Activated CD4-positive, alpha-beta T cell treated with anti-CD3 and anti-CD28 coated beads, Interleukin-2, amount 10 ng/mL, durations not matched to agents 7 days and 5 days (primary cell): ENCODE measurements around the gene PAQR8. TPM values are rescaled to one million over a fixed set of nuclear protein-coding genes. Genes with fewer than 3 reads are reported as not detected.
"Not testable (repeated sequence)": the region's sequence is repeated elsewhere in the genome, so short reads cannot be mapped to it uniquely, and the experiment has no call there.

Experiments used
- CTCF ChIA-PET: fragments of 350-600 bp; sonication (Branson Sonifier 250); formaldehyde crosslinking; loops from one replicate; lab custom pipeline; 2021; ENCODE audit warnings: antibody characterized with exemption; lab: Charles Lee
- POLR2A ChIA-PET: fragments of 350-600 bp; sonication (Branson Sonifier 250); formaldehyde crosslinking; loops from one replicate; lab custom pipeline; 2021; ENCODE audit warnings: antibody characterized with exemption; lab: Charles Lee
- DNase-seq: peaks from one replicate; pipeline ENCODE4 v3.0.0-alpha.2; 2020
- H3K27ac Mint-ChIP-seq: one replicate; pipeline ENCODE4 v1.8.0; 2021; ENCODE audit warnings: mild to moderate bottlenecking, moderate library complexity, mixed read lengths
- H3K27me3 Mint-ChIP-seq: one replicate; pipeline ENCODE4 v1.8.0; 2021; ENCODE audit warnings: mixed read lengths
- H3K36me3 Mint-ChIP-seq: one replicate; pipeline ENCODE4 v1.8.0; 2021; ENCODE audit warnings: low read depth, mixed read lengths
- H3K4me1 Mint-ChIP-seq: one replicate; pipeline ENCODE4 v1.8.0; 2021; ENCODE audit warnings: mixed read lengths
- H3K4me3 Mint-ChIP-seq: one replicate; pipeline ENCODE4 v1.8.0; 2021; ENCODE audit warnings: mild to moderate bottlenecking, moderate library complexity, mixed read lengths
- H3K9me3 Mint-ChIP-seq: one replicate; pipeline ENCODE4 v1.8.0; 2021; ENCODE audit warnings: mixed read lengths
- total RNA-seq, 2 experiments: library from RNA; stranded (reverse); gene quantifications; one replicate each; pipeline ENCODE4 v1.2.3, GENCODE V29; 2021

The PAQR8 gene
- total RNA-seq, 2 experiments from 2014 or later, result 21.2 to 22.8 TPM

DNA sequence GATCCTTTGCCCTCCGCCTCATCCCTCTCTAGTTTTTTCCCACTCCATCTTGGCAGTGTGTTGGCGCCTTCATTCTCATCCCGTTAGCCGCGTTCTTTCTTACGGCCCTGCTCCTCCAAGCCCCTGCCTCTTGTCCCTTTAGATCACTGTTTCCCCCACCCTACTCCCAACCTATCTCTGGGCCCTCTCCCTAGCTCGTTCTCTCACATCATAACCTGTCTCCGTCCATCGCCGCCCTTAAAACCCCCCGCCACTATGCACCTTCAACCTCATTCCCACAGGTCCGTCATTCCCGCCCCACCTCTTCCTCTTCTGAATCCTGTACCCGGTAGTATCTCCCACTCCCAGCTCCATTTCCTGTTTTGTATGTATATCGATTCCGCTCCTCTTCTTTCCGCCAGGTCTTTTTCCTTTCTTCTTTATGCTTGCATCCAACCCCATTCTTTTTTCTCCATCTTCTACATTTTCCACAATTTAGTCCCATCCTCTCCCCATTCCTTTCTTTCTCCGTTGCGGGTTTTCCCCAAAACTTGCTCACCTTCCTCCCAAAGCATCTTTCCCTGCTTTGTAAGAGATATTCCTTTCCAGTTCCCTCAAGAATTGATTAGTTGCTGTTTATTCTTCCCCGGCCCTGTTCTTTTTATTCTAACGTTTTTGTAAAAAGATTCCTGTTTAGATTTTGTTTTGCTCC lies 58.9 kb downstream of the PAQR8 start:
- peaks cover 7% of the 10 kb centered on the region for H3K27me3 Mint-ChIP-seq
- H3K4me1 Mint-ChIP-seq, result peaks cover 19% of the 10 kb centered on the region
- CTCF ChIA-PET, result interaction anchor here (1.1 kb wide), 1 partner anchor 20 kb away, joined by 4 read pairs; no protein-coding TSS in a partner anchor
- H3K4me3 Mint-ChIP-seq, result no peak overlapping the region
- H3K36me3 Mint-ChIP-seq, result no peaks in the 10 kb centered on the region
- DNase-seq, result no peak
- POLR2A ChIA-PET, result no interaction called here
- no peaks in the 10 kb centered on the region for H3K9me3 Mint-ChIP-seq
- H3K27ac Mint-ChIP-seq, result no peak overlapping the region

GRCh38 chr6:52422156-52422555 lies 60.2 kb downstream of the PAQR8 start:
- Mint-ChIP-seq H3K36me3 (no peaks in the 10 kb centered on the region), H3K27ac (no peak overlapping the region)

GRCh38 chr6:52423448-52423847 lies 61.5 kb downstream of the PAQR8 start:
- no peak overlapping the region for H3K4me3 Mint-ChIP-seq
- peaks cover 7% of the 10 kb centered on the region for H3K27me3 Mint-ChIP-seq
- H3K27ac Mint-ChIP-seq, result no peak overlapping the region
- H3K4me1 Mint-ChIP-seq, result peaks cover 11% of the 10 kb centered on the region
- no peaks in the 10 kb centered on the region for H3K36me3 Mint-ChIP-seq
- DNase-seq, result no peak
- ChIA-PET POLR2A (no interaction called here), CTCF (interaction anchor here (0.8 to 1.1 kb wide), 2 partner anchors 23 to 36 kb away, joined by 3 to 4 read pairs; no protein-coding TSS in a partner anchor)
- no peaks in the 10 kb centered on the region for H3K9me3 Mint-ChIP-seq

More at GRCh38 chr6:52422156-52422555, 60.2 kb downstream of the PAQR8 start:
- Mint-ChIP-seq H3K4me1 (peaks cover 13% of the 10 kb centered on the region), H3K9me3 (no peaks in the 10 kb centered on the region), H3K27me3 (peaks cover 7% of the 10 kb centered on the region), H3K4me3 (no peak overlapping the region)
- CTCF ChIA-PET, result no interaction called here
- DNase-seq, result no peak
- POLR2A ChIA-PET, result no interaction called here

DNA sequence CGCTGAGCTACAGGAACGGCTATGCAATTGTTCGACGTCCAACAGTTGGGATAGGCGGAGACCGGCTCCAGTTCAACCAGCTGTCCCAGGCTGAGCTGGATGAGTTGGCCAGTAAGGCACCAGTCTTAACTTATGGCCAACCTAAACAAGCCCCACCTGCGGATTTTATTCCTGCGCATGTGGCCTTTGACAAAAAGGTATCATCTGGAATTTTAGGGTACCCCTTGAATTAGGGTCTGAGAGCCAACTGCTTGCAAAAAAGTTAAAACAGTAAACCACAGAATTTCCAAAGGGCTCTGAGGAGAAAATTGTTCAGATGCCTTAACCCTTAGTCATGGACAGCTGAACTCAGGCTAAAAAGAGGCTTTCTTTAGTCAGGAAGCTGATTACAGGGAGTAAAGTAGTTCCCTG lies 62.0 kb downstream of the PAQR8 start:
- H3K36me3 Mint-ChIP-seq, result no peaks in the 10 kb centered on the region
- no peaks in the 10 kb centered on the region for H3K9me3 Mint-ChIP-seq
- ChIA-PET CTCF (interaction anchor here (0.8 kb wide), 1 partner anchor 35 kb away, joined by 3 read pairs; no protein-coding TSS in a partner anchor), POLR2A (no interaction called here)
- H3K4me1 Mint-ChIP-seq, result peaks cover 7% of the 10 kb centered on the region
- H3K27me3 Mint-ChIP-seq, result peaks cover 7% of the 10 kb centered on the region
- H3K27ac Mint-ChIP-seq, result no peak overlapping the region
- no peak overlapping the region for H3K4me3 Mint-ChIP-seq
- no peak for DNase-seq

- Mint-ChIP-seq H3K9me3 (peaks cover 2% of the 10 kb centered on the region), H3K4me3 (no peak overlapping the region), H3K27me3 (peaks cover 7% of the 10 kb centered on the region), H3K27ac (no peak overlapping the region), H3K4me1 (peaks cover 2% of the 10 kb centered on the region), H3K36me3 (no peaks in the 10 kb centered on the region)
- no peak for DNase-seq
- CTCF ChIA-PET, result interaction anchor here (0.8 kb wide), 1 partner anchor 35 kb away, joined by 3 read pairs; no protein-coding TSS in a partner anchor
- POLR2A ChIA-PET, result no interaction called here
Measured at GRCh38 chr6:52424513-52424912, 62.6 kb downstream of the PAQR8 start.

- Mint-ChIP-seq H3K4me1 (peaks cover 4% of the 10 kb centered on the region), H3K27me3 (peaks cover 8% of the 10 kb centered on the region), H3K9me3 (peaks cover 2% of the 10 kb centered on the region), H3K36me3 (no peaks in the 10 kb centered on the region), H3K4me3 (no peak overlapping the region), H3K27ac (no peak overlapping the region)
- CTCF ChIA-PET, result no interaction called here
- DNase-seq, result no peak
- POLR2A ChIA-PET, result no interaction called here
Measured at GRCh38 chr6:52426667-52427066, 64.7 kb downstream of the PAQR8 start.

DNA sequence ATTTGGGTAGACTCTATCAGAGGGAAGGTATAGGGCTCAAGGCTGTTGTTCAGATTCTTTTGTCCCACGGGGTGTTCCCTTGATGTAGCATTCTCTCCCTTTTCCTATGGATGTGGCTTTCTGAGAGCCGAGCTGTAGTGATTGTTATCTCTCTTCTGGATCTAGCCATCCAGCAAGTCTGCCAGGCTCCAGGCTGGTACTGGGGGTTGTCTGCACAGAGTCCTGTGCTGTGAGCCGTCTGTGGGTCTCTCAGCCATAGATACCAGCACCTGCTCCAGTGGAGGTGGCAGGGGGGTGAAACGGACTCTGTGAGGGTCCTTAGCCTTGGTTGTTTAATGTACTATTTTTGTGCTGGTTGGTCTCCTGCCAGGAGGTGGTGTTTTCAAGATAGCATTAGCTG lies 71.3 kb downstream of the PAQR8 start:
- CTCF ChIA-PET, H3K27me3 Mint-ChIP-seq, H3K4me1 Mint-ChIP-seq, H3K36me3 Mint-ChIP-seq, POLR2A ChIA-PET, H3K27ac Mint-ChIP-seq, H3K4me3 Mint-ChIP-seq, DNase-seq, H3K9me3 Mint-ChIP-seq: not testable (repeated sequence)

GRCh38 chr6:52435345-52435744 lies 73.4 kb downstream of the PAQR8 start:
- no peaks in the 10 kb centered on the region for H3K36me3 Mint-ChIP-seq
- H3K4me3 Mint-ChIP-seq, result no peak overlapping the region
- DNase-seq, result no peak
- no peak overlapping the region for H3K27ac Mint-ChIP-seq
- POLR2A ChIA-PET, result no interaction called here
- no peaks in the 10 kb centered on the region for H3K9me3 Mint-ChIP-seq
- H3K27me3 Mint-ChIP-seq, result no peaks in the 10 kb centered on the region
- CTCF ChIA-PET, result no interaction called here
- peaks cover 4% of the 10 kb centered on the region for H3K4me1 Mint-ChIP-seq

- POLR2A ChIA-PET, result no interaction called here
- no peaks in the 10 kb centered on the region for H3K27me3 Mint-ChIP-seq
- H3K27ac Mint-ChIP-seq, result no peak overlapping the region
- CTCF ChIA-PET, result interaction anchor here (1.2 kb wide), 1 partner anchor 10 kb away, joined by 3 read pairs; no protein-coding TSS in a partner anchor
- DNase-seq, result no peak
- H3K4me3 Mint-ChIP-seq, result no peak overlapping the region
- no peaks in the 10 kb centered on the region for H3K36me3 Mint-ChIP-seq
- no peaks in the 10 kb centered on the region for H3K4me1 Mint-ChIP-seq
- no peaks in the 10 kb centered on the region for H3K9me3 Mint-ChIP-seq
Measured at GRCh38 chr6:52438926-52439325, 77.0 kb downstream of the PAQR8 start.

DNA sequence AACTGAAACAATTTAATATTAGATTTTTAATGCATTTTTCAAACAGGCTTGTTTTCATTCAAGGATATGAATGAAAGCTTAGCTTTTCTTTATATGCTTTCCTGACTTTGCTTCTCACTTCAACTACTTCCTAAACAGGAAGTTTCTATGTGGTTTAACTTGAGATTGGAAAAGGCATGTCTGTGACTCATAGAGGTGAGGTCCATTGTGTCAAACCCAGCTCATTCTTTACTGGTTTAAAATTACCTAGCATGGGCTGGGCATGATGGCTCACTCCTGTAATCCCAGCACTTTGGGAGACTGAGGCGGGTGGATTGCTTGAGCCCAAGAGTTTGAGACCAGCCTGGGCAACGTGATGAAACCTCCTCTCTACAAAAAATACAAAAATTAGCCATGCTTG lies 92.6 kb downstream of the PAQR8 start:
- Mint-ChIP-seq H3K36me3 (peaks cover 2% of the 10 kb centered on the region), H3K4me1 (no peaks in the 10 kb centered on the region), H3K4me3 (no peak overlapping the region), H3K27ac (no peak overlapping the region), H3K27me3 (no peaks in the 10 kb centered on the region), H3K9me3 (peaks cover 13% of the 10 kb centered on the region)
- POLR2A ChIA-PET, result no interaction called here
- no peak for DNase-seq
- CTCF ChIA-PET, result interaction anchor here (0.6 kb wide), 1 partner anchor 291 kb away, joined by 4 read pairs; no protein-coding TSS in a partner anchor

DNA sequence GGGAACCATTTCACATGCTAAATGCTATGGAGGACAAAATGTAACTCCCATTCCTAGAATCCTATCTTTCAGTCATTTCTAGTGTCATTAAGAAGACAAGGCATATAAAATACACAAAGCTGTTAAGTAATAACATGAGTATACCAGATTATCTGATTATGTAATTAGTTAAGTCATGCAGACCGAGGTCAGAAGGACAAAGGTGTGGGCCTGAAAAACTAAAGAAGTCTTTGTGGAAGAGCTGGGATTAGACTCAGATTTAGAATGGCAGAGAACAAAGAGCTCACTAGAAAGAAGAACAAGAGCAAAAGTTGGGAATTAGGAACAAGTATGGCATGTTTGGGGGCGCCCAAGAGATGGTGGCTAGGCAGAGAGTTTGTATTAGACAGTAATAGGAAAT lies 95.1 kb downstream of the PAQR8 start:
- ChIA-PET POLR2A (no interaction called here), CTCF (no interaction called here)
- Mint-ChIP-seq H3K4me1 (no peaks in the 10 kb centered on the region), H3K9me3 (peaks cover 3% of the 10 kb centered on the region), H3K27ac (no peak overlapping the region), H3K4me3 (no peak overlapping the region), H3K36me3 (no peaks in the 10 kb centered on the region), H3K27me3 (no peaks in the 10 kb centered on the region)
- DNase-seq, result no peak
